ENCODE measurements around the gene MAOA.

The MAOA gene

GRCh38 chrX:43682726-43683125 lies 26.6 kb downstream of the MAOA start:
- TF ChIP-seq Cebpa-rat (IDR thresholded peaks at IDR 0.05): no peak
- no peak overlapping the region for H3K4me2 ChIP-seq
- H3K9me3 ChIP-seq: no peaks in the 10 kb centered on the region
- H3K27me3 ChIP-seq: peaks cover 69% of the 10 kb centered on the region
- H4K20me1 ChIP-seq: no peaks in the 10 kb centered on the region; the same call in 1 of the 2 replicates
- no peak overlapping the region for H3K4me3 ChIP-seq
- H3K9ac ChIP-seq: no peak overlapping the region
- no peaks in the 10 kb centered on the region for H3K4me1 ChIP-seq
- H3K27ac ChIP-seq: no peak overlapping the region
- H3K36me3 ChIP-seq: no peaks in the 10 kb centered on the region

GRCh38 chrX:43685221-43685620 lies 29.1 kb downstream of the MAOA start:
- Histone ChIP-seq H3K9me3 (no peaks in the 10 kb centered on the region), H3K4me1 (no peaks in the 10 kb centered on the region), H3K4me2 (no peak overlapping the region), H3K9ac (no peak overlapping the region), H3K4me3 (no peak overlapping the region), H3K36me3 (no peaks in the 10 kb centered on the region), H3K27me3 (peaks cover 68% of the 10 kb centered on the region), H3K27ac (no peak overlapping the region), H4K20me1 (no peaks in the 10 kb centered on the region; the same call in 1 of the 2 replicates)
- TF ChIP-seq Cebpa-rat (IDR thresholded peaks at IDR 0.05): no peak; the same call in 1 of the 2 replicates

- no peak for TF ChIP-seq Cebpa-rat (IDR thresholded peaks at IDR 0.05)
- peaks cover 75% of the 10 kb centered on the region for H3K27me3 ChIP-seq
- no peak overlapping the region for H3K4me3 ChIP-seq
- no peaks in the 10 kb centered on the region for H3K9me3 ChIP-seq
- H3K4me2 ChIP-seq: no peak overlapping the region
- peaks cover 2% of the 10 kb centered on the region; the same call in 1 of the 2 replicates for H4K20me1 ChIP-seq
- H3K27ac ChIP-seq: no peak overlapping the region
- no peak overlapping the region for H3K9ac ChIP-seq
- no peaks in the 10 kb centered on the region for H3K4me1 ChIP-seq
- no peaks in the 10 kb centered on the region for H3K36me3 ChIP-seq
Observed at GRCh38 chrX:43688586-43688985, 32.5 kb downstream of the MAOA start.

- no peak overlapping the region for H3K4me3 ChIP-seq
- no peaks in the 10 kb centered on the region for H3K9me3 ChIP-seq
- no peaks in the 10 kb centered on the region for H3K36me3 ChIP-seq
- H3K9ac ChIP-seq: no peak overlapping the region
- H3K27me3 ChIP-seq: peaks cover 79% of the 10 kb centered on the region
- no peak overlapping the region for H3K27ac ChIP-seq
- no peak overlapping the region for H3K4me2 ChIP-seq
- no peak for TF ChIP-seq Cebpa-rat (IDR thresholded peaks at IDR 0.05)
- 0 out of 2 replicates have a peak, but pooled peaks cover 9% of the 10 kb centered on the region for H4K20me1 ChIP-seq
- no peaks in the 10 kb centered on the region for H3K4me1 ChIP-seq
Observed at GRCh38 chrX:43693602-43694406, 37.7 kb downstream of the MAOA start.

- Histone ChIP-seq H3K4me3 (no peak overlapping the region), H3K27ac (no peak overlapping the region), H3K9me3 (no peaks in the 10 kb centered on the region), H3K4me2 (no peak overlapping the region), H3K36me3 (no peaks in the 10 kb centered on the region), H3K9ac (no peak overlapping the region), H3K4me1 (no peaks in the 10 kb centered on the region), H4K20me1 (no peaks in the 10 kb centered on the region; the same call in 1 of the 2 replicates), H3K27me3 (peaks cover 87% of the 10 kb centered on the region)
- TF ChIP-seq Cebpa-rat (IDR thresholded peaks at IDR 0.05): no peak
Observed at GRCh38 chrX:43699475-43699874, 43.4 kb downstream of the MAOA start.

GRCh38 chrX:43702079-43702524 lies 46.0 kb downstream of the MAOA start:
- Histone ChIP-seq H3K27me3 (peaks cover 86% of the 10 kb centered on the region), H3K9me3 (no peaks in the 10 kb centered on the region), H3K36me3 (no peaks in the 10 kb centered on the region), H3K4me2 (no peak overlapping the region), H4K20me1 (no peaks in the 10 kb centered on the region; the same call in 1 of the 2 replicates), H3K9ac (no peak overlapping the region), H3K4me3 (no peak overlapping the region), H3K4me1 (no peaks in the 10 kb centered on the region), H3K27ac (no peak overlapping the region)
- no peak for TF ChIP-seq Cebpa-rat (IDR thresholded peaks at IDR 0.05)

- H3K36me3 ChIP-seq: no peaks in the 10 kb centered on the region
- no peak overlapping the region for H3K27ac ChIP-seq
- no peak for TF ChIP-seq Cebpa-rat (IDR thresholded peaks at IDR 0.05)
- H3K4me3 ChIP-seq: no peak overlapping the region
- H3K4me1 ChIP-seq: no peaks in the 10 kb centered on the region
- no peaks in the 10 kb centered on the region; the same call in 1 of the 2 replicates for H4K20me1 ChIP-seq
- no peaks in the 10 kb centered on the region for H3K9me3 ChIP-seq
- peaks cover 88% of the 10 kb centered on the region for H3K27me3 ChIP-seq
- no peak overlapping the region for H3K9ac ChIP-seq
- H3K4me2 ChIP-seq: no peak overlapping the region
Observed at GRCh38 chrX:43702660-43703059, 46.6 kb downstream of the MAOA start.

GRCh38 chrX:43703211-43703791 lies 47.2 kb downstream of the MAOA start:
- no peak overlapping the region for H3K27ac ChIP-seq
- no peaks in the 10 kb centered on the region for H3K4me1 ChIP-seq
- H3K9me3 ChIP-seq: no peaks in the 10 kb centered on the region
- H3K4me3 ChIP-seq: no peak overlapping the region
- H3K9ac ChIP-seq: no peak overlapping the region
- no peak for TF ChIP-seq Cebpa-rat (IDR thresholded peaks at IDR 0.05)
- no peak overlapping the region for H3K4me2 ChIP-seq
- H4K20me1 ChIP-seq: no peaks in the 10 kb centered on the region; the same call in 1 of the 2 replicates
- no peaks in the 10 kb centered on the region for H3K36me3 ChIP-seq
- peaks cover 90% of the 10 kb centered on the region for H3K27me3 ChIP-seq

GRCh38 chrX:43706786-43707370 lies 50.8 kb downstream of the MAOA start:
- H3K36me3 ChIP-seq: no peaks in the 10 kb centered on the region
- H3K4me1 ChIP-seq: no peaks in the 10 kb centered on the region
- no peaks in the 10 kb centered on the region for H3K9me3 ChIP-seq
- no peak overlapping the region for H3K9ac ChIP-seq
- no peak overlapping the region for H3K27ac ChIP-seq
- no peaks in the 10 kb centered on the region; the same call in 1 of the 2 replicates for H4K20me1 ChIP-seq
- H3K4me3 ChIP-seq: no peak overlapping the region
- no peak overlapping the region for H3K4me2 ChIP-seq
- peaks cover 84% of the 10 kb centered on the region for H3K27me3 ChIP-seq
- TF ChIP-seq Cebpa-rat (IDR thresholded peaks at IDR 0.05): no peak

Data from BLaER1 (cell line).